HepG2 (cell line): Measurements from ENCODE around the gene TTYH2. TPM values are rescaled to one million over a fixed set of nuclear protein-coding genes. Genes with fewer than 3 reads are reported as not detected.
A peak's percentile ranks its signal among the peaks of the same experiment; 100 is the strongest.

Experiments used
- ATM ChIP-seq: fragments of 450-650 bp; IDR thresholded peaks from 2 replicates; pipeline ENCODE4 v1.7.1; 2017; ENCODE audit warnings: mild to moderate bottlenecking, borderline replicate concordance
- DRAP1 ChIP-seq: IDR thresholded peaks from 2 replicates; pipeline ENCODE4 v1.6.1; 2016; ENCODE audit warnings: missing genetic modification reagents, missing compliant biosample characterization
- ETV6 ChIP-seq: sonication (generic); formaldehyde crosslinking; conservative IDR thresholded peaks from 2 replicates; pipeline ENCODE4 v1.4.0; 2020; ENCODE audit warnings: missing genetic modification reagents
- FIP1L1 ChIP-seq: fragments of 200-400 bp; formaldehyde crosslinking; IDR thresholded peaks from 2 replicates; pipeline ENCODE4 v1.6.1; 2018; ENCODE audit warnings: low read depth, mild to moderate bottlenecking, low read length, moderate library complexity, borderline replicate concordance; ENCODE audit not compliant: insufficient read depth
- LCORL ChIP-seq, 2 experiments: fragments of 450-650 bp in 1 of 2; sonication (generic) in 1 of 2; formaldehyde crosslinking in 1 of 2; IDR thresholded peaks; 2 replicates each; pipeline versions ENCODE4 v1.5.0 to v1.6.1; 2017 to 2020; ENCODE audit warnings: antibody characterized with exemption in 1 of 2, missing genetic modification reagents in 1 of 2
- NFKBIZ ChIP-seq: IDR thresholded peaks from 2 replicates; pipeline ENCODE4 v1.6.1; 2018; ENCODE audit warnings: missing genetic modification reagents, missing compliant biosample characterization
- PCBP1 ChIP-seq: fragments of 200-400 bp; formaldehyde crosslinking; IDR thresholded peaks from 2 replicates; pipeline ENCODE4 v1.6.1; 2017; ENCODE audit warnings: mild to moderate bottlenecking, low read depth, low read length, borderline replicate concordance
- PRDM4 ChIP-seq: sonication (generic); formaldehyde crosslinking; IDR thresholded peaks from 2 replicates; pipeline ENCODE4 v1.9.0; 2021; ENCODE audit warnings: missing genetic modification reagents, borderline replicate concordance
- RBFOX2 ChIP-seq: fragments of 200-400 bp; formaldehyde crosslinking; IDR thresholded peaks from 2 replicates; pipeline ENCODE4 v1.6.1; 2017; ENCODE audit warnings: low read depth, mild to moderate bottlenecking, low read length
- RFXAP ChIP-seq: sonication (generic); formaldehyde crosslinking; IDR thresholded peaks from 2 replicates; pipeline ENCODE4 v1.4.0; 2020; ENCODE audit warnings: missing genetic modification reagents, borderline replicate concordance
- SAFB2 ChIP-seq: sonication (generic); formaldehyde crosslinking; IDR thresholded peaks from 2 replicates; pipeline ENCODE4 v1.5.1; 2020; ENCODE audit warnings: missing genetic modification reagents, low read depth, mild to moderate bottlenecking, borderline replicate concordance
- SIX1 ChIP-seq: sonication (generic); formaldehyde crosslinking; IDR thresholded peaks from 2 replicates; pipeline ENCODE4 v1.4.0; 2020; ENCODE audit warnings: missing genetic modification reagents, borderline replicate concordance
- SMYD3 ChIP-seq: sonication (generic); formaldehyde crosslinking; IDR thresholded peaks from 2 replicates; pipeline ENCODE4 v1.8.1; 2023; ENCODE audit warnings: mild to moderate bottlenecking, missing genetic modification reagents
- ZBTB43 ChIP-seq: sonication (generic); formaldehyde crosslinking; conservative IDR thresholded peaks from 2 replicates; pipeline ENCODE4 v1.4.0; 2020; ENCODE audit warnings: missing genetic modification reagents
- ZNF318 ChIP-seq: sonication (generic); formaldehyde crosslinking; IDR thresholded peaks from 2 replicates; pipeline ENCODE4 v1.4.0; 2020; ENCODE audit warnings: mild to moderate bottlenecking, missing genetic modification reagents
- polyA plus RNA-seq, 8 experiments: library from polyadenylated mRNA; depleted of rRNA in 3 of 8; stranded (reverse) in 7 of 8; unstranded in 1 of 8; fragments of >200 nt; fragmentation: Illumina TruSeq in 4 of 8; extraction: Trizol in 4 of 8; gene quantifications; 2 replicates each; pipeline versions ENCODE4 v1.2.1 to v1.2.3, GENCODE V29; 2011 to 2016; ENCODE audit warnings: low read depth in 4 of 8, missing spikeins in 1 of 8, mixed read lengths in 1 of 8; ENCODE audit not compliant: insufficient read depth in 1 of 8
- total RNA-seq, 5 experiments: library from RNA; depleted of rRNA; stranded (reverse); fragments of >200 nt; fragmentation: Illumina TruSeq; extraction: Trizol; gene quantifications; 2 replicates each; pipeline ENCODE4 v1.2.3, GENCODE V29; 2016; ENCODE audit warnings: low read depth in 1 of 5

Gene TTYH2
- total and polyA plus RNA-seq, 2 of the 13 experiments (the other 11 are each of a cell fraction or from before 2014, with no cell fraction given), result 0.77 to 0.96 TPM

DNA sequence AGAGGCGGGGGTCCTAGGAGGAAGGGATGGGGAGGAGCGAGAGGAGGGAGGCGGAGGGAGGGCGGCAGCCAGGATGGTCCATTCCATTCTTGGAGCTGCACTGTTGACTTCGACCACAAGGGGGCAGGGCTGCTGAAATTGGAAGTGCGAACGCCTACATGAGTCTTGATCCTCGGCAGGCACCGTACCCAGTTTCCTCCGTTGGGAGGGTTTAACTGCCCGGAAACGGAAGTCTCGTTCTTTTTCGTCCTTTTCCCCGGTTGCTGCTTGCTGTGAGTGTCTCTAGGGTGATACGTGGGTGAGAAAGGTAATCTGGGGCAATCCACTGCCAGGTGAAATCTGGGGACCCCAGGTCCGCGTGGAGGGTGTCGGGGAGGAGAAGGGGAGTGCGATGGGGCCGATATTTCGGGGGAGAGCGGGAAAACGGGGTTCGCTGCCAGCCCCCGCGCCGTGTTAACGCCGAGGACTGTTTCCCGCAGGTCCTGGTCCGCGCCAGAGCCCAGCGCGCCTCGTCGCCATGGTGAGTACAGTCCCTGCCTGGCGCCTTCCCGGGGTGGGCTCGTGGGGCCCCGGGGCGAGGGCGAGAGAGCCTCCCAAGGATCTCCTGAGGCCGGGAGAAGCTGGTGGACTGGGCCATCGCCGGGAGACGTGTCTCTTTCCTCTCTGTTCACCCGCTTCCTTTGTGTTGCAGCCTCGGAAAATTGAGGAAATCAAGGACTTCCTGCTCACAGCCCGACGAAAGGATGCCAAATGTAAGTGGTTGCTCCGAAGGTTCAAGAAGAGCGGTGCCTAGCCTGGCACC lies 9.7 kb upstream of the TTYH2 start, which contains the start of gene RPL38 (continued):
- TF ChIP-seq PRDM4 (CRISPR knock-in tag) (peak; percentile 60; the same call in 1 of the 2 replicates), PCBP1 (peak; percentile 99), LCORL (IDR thresholded peaks at IDR 0.05) (no peak; the same call in 1 of the 2 replicates), LCORL (CRISPR knock-in tag; IDR thresholded peaks at IDR 0.05) (peak; percentile 72; the same call in 1 of the 2 replicates), FIP1L1 (0 out of 2 replicates have a peak, but pooled peaks have one; percentile 56), SMYD3 (CRISPR knock-in tag) (peak; percentile 58; the same call in 1 of the 2 replicates), ETV6 (CRISPR knock-in tag) (no peak; the same call in 1 of the 2 replicates), SIX1 (CRISPR knock-in tag) (peak; percentile 25; the same call in 1 of the 2 replicates), NFKBIZ (CRISPR knock-in tag) (peak; percentile 98), RBFOX2 (peak; percentile 94), RFXAP (CRISPR knock-in tag) (peak; percentile 70; the same call in 1 of the 2 replicates), ATM (no peak), SAFB2 (no peak; the same call in 1 of the 2 replicates), DRAP1 (peak; percentile 97), ZNF318 (CRISPR knock-in tag) (no peak), ZBTB43 (CRISPR knock-in tag) (no peak)
